Measurements from ENCODE around the gene GPX2.
A peak's percentile ranks its signal among the peaks of the same experiment; 100 is the strongest.

The GPX2 gene

GRCh38 chr14:64919618-64920017 lies 22.9 kb downstream of the GPX2 start:
- no peak for TF ChIP-seq CTCF (IDR thresholded peaks at IDR 0.05)
- Histone ChIP-seq H3K4me3 (no peak overlapping the region), H3K27me3 (no peaks in the 10 kb centered on the region), H3K36me3 (peaks cover 8 to 13% (median 8%) of the 10 kb centered on the region in 3 donors), H3K4me1 (peaks cover 0 to 73% (median 42%) of the 10 kb centered on the region in 4 donors), H3K27ac (peak overlapping the region; percentile 39 to 50), H3K9me3 (no peaks in the 10 kb centered on the region)
- intact Hi-C loops (cut with DNase I; ENCODE audit: low total_unique reads): no loop called here
- no peak for DNase-seq

- H3K4me1 ChIP-seq: peaks cover 0 to 69% (median 42%) of the 10 kb centered on the region in 4 donors
- H3K4me3 ChIP-seq: no peak overlapping the region
- intact Hi-C loops (cut with DNase I; ENCODE audit: low total_unique reads): no loop called here
- no peaks in the 10 kb centered on the region for H3K27me3 ChIP-seq
- no peak for DNase-seq
- peaks cover 4 to 9% (median 4%) of the 10 kb centered on the region in 3 donors for H3K36me3 ChIP-seq
- H3K9me3 ChIP-seq: no peaks in the 10 kb centered on the region
- TF ChIP-seq CTCF (IDR thresholded peaks at IDR 0.05): no peak
- peak overlapping the region; percentile 39 to 50 for H3K27ac ChIP-seq
Measured at GRCh38 chr14:64919215-64919614, 23.3 kb downstream of the GPX2 start.

- intact Hi-C loops (cut with DNase I; ENCODE audit: low total_unique reads): no loop called here
- no peak for DNase-seq
- TF ChIP-seq CTCF (IDR thresholded peaks at IDR 0.05): no peak
- Histone ChIP-seq H3K4me3 (no peak overlapping the region), H3K27ac (peak overlapping the region; percentile 8 to 50), H3K9me3 (no peaks in the 10 kb centered on the region), H3K4me1 (peaks cover 0 to 69% (median 42%) of the 10 kb centered on the region in 4 donors), H3K27me3 (no peaks in the 10 kb centered on the region), H3K36me3 (peaks cover 0 to 5% (median 0%) of the 10 kb centered on the region in 3 donors)
Measured at GRCh38 chr14:64918216-64918615, 24.3 kb downstream of the GPX2 start.

- H3K27me3 ChIP-seq: no peaks in the 10 kb centered on the region
- peaks cover 0 to 63% (median 40%) of the 10 kb centered on the region in 4 donors for H3K4me1 ChIP-seq
- TF ChIP-seq CTCF (IDR thresholded peaks at IDR 0.05): no peak
- no peaks in the 10 kb centered on the region for H3K9me3 ChIP-seq
- peak overlapping the region; percentile 84 to 99 for H3K4me3 ChIP-seq
- H3K27ac ChIP-seq: peak overlapping the region in 1 of 2 donors; percentile 95
- no peak for DNase-seq
- intact Hi-C loops (cut with DNase I; ENCODE audit: low total_unique reads): no loop called here
- H3K36me3 ChIP-seq: peaks cover 0 to 5% (median 0%) of the 10 kb centered on the region in 3 donors
Measured at GRCh38 chr14:64915797-64916196, 26.7 kb downstream of the GPX2 start.

DNA sequence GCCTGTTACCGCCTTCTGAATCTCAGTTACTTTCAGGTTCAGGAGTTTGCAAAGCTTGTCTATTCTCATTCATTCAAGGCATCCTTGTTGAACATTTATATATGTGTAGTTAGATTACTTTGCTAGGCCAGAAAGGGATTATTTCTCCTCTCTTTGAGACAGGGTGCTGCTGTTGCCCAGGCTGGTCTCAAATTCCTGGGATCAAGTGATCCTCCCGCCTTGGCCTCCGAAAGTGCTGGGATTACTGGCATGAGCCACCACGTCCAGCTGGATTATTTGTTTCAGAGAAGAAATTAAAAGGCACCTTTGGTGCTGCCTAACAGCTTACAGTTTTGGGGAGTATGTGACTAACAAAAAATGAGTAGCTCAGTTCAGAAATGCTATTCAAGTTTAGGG lies 27.5 kb downstream of the GPX2 start:
- intact Hi-C loops (cut with DNase I; ENCODE audit: low total_unique reads): no loop called here
- H3K4me1 ChIP-seq: peaks cover 0 to 55% (median 32%) of the 10 kb centered on the region in 4 donors

More for the DNA sequence above, 27.5 kb downstream of the GPX2 start:
- Histone ChIP-seq H3K36me3 (peaks cover 0 to 5% (median 0%) of the 10 kb centered on the region in 3 donors), H3K4me3 (peak overlapping the region; percentile 84 to 99), H3K27ac (peak overlapping the region; percentile 95 to 99), H3K9me3 (no peaks in the 10 kb centered on the region), H3K27me3 (no peaks in the 10 kb centered on the region)
- DNase-seq: no peak
- no peak for TF ChIP-seq CTCF (IDR thresholded peaks at IDR 0.05)
